Cerebellar nuclear complex (tissue), 1 donor: ENCODE data around the gene SWAP70.
"Not testable (repeated sequence)": the region's sequence is repeated elsewhere in the genome, so short reads cannot be mapped to it uniquely, and the experiment has no call there.

Experiments
- DNase-seq, 2 experiments: peaks; one replicate each; lab custom pipeline; 2025; lab: John Stamatoyannopoulos, UW

The SWAP70 gene

DNA sequence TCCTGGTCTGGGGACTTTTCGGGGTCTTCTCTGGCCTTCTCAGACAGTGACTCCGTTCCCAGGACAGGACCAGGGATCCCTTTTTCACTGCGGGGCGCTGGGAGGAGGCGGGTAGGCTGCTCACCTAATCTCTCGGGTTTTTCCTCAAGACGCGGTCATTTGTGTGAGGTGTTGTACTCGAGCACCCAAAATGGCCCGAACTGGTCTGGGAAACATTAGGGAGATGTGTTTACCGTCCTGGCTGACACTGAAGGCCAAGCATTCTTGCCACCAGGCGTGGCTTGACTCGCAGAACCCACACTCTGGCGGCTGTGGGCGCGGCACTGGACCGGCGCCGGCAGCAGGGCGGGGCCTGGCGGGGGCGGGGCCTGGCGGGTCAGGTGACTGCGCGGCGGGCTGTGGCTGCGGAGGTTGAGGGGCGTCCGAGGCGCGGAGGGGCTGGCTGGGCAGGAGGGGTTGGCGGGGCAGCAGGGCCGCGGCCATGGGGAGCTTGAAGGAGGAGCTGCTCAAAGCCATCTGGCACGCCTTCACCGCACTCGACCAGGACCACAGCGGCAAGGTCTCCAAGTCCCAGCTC, at the start of gene SWAP70:
Gene SWAP70 (plus strand): TSS at position 379 of the 577 bp plus-strand sequence. CDS start 103 bp downstream, at position 482.
- DNase-seq: no peak

DNA sequence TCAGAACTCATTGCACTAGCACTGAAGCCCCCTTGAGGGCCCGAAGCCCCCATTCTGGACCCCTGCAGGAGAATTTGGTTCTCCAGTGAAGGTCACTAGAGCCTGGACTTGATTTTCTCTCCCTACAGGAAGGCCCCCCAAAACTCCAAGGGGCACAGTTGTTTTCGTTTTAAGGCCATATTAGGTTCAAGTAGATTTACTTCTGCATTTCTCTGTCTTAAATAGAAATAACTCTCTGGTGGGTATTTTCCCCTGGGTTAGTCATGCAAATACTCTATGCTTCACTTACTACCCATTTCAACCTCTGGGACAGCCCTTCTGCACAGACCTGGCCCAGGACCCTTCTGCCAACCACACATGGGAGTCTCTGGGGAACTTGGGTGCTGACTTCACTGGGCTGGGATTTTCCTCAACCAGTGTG, 48.8 kb upstream of the SWAP70 start:
- DNase-seq: no peak

DNA sequence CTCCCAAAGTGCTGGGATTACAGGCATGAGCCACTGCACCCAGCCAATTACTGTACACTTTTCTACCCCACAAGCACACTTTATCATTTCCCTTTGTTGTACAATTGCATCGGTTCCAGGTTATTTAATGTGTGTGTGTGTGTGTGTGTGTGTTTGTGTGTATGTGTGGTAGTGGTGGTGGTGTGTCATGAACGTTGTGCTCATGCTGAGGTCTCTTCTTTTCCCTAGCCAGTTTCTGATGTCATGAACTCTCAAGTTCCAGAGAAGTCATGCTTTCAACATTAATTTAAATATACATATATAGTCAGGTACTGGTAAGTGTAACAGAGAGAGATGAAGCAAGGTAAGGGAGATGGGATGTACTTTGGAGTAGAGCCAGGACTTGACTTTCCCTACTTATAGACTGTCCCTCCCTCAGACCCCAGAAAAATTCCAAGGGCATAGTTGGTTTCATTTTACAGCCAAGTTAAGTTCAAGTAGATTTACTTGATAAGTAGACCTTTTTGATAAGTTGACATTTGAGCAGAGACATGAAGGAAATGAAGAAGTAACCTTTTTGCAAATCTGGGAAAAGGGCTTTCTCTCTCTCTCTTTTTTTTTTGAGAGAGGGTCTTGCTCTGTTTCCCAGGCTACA, 47.7 kb upstream of the SWAP70 start:
- DNase-seq: no peak

DNA sequence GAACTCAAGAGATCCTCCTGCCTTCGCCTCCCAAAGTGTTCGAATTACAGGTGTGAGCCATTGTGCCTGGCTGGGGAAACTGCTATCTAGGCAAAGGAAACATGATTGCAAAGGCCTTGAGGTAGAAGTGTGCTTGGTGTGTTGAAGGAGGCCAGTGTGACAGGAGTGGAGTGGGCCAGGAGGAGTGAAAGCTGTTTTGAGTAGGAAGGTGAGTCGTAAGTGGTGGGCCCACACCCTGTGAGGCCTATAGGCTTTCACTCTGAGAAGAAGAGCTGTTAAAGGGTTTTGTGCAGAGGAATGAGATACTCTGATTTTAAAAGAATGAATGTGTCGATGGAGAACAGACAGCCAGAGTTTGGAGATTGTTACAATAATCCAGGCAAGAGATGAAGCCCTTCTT, 47.0 kb upstream of the SWAP70 start:
- no peak for DNase-seq

DNA sequence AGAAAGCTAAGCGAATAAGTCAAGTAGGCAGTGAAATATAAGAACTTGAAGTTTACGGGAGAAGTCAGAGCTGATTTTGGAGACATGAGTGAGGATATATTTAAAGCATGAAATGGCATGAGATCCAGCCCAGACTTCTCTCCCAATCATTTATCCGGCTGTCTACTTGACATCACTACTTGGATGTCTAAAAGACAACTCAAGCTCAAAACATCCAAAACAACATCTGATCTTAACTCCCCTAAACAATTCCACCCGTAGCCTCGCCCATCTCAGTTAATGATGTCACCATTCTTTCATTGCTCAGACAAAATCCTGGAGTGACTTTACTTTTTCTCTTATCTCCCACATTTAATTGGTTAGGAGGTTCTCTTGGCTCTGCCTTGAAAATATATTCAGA, 45.9 kb upstream of the SWAP70 start:
- DNase-seq: no peak

DNA sequence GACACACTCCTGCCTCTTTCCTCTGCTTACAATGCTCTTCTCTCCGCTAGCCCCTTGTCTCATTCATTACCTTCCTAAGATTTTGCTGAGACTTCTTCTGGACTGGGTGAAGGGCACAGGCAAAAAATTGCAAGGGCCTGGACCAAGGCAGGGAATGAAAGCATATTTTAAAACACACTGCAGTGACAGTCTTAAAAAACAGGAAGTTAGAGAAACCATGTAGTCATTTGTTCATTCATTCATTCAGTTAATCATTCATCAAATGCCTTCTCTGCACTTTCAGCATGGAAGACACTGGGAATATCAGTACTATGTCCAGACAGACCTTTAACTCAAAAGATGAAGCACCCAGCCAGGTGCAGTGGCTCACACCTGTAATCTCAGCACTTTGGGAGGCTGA, 44.9 kb upstream of the SWAP70 start:
- DNase-seq: no peak

DNA sequence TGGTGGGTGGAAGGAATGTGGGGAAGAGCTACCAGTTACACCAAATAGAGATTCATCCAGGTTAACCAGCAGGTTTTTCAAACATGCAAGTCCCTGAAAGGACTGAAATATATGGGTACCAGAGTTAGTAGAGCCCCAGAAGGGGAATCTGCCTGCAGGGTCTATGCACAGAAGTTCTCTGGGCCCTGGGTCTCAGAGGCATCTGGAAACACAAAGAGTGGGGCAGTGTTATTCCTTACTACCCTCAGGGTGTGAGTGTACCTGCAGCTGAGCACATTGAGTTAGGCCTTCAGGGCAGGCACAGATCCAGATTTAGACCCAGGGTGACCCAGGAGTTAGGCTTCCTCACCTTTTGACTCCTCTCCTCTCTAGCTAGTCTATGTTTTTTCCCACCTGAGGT, 43.9 kb upstream of the SWAP70 start:
- no peak for DNase-seq

DNA sequence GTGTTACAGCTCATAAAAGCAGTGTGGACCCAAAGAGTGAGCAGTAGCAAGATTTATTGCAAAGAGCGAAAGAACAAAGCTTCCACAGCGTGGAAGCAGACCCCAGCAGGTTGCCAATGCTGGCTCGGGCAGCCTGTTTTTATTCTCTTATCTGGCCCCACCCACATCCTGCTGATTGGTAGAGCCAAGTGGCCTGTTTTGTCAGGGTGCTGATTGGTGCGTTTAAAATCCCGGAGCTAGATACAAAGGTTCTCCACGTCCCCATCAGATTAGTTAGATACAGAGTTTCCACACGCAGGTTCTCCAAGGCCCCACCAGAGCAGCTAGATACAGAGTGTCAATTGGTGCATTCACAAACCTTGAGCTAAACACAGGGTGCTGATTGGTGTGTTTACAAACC, 41.5 kb upstream of the SWAP70 start:
- not testable (repeated sequence) for DNase-seq

DNA sequence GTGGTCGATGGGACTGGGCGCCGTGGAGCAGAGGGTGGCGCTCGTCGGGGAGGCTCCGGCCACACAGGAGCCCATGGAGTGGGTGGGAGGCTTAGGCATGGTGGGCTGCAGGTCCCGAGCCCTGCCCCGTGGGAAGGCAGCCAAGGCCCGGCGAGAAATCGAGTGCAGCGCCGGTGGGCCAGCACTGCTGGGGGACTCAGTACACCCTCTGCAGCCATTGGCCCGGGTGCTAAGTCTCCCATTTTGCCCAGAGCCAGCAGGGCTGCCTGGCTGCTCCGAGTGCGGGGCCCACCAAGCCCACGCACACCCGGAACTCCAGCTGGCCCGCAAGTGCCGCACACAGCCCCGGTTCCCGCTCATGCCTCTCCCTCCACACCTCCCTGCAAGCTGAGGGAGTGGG, 40.8 kb upstream of the SWAP70 start:
- not testable (repeated sequence) for DNase-seq

DNA sequence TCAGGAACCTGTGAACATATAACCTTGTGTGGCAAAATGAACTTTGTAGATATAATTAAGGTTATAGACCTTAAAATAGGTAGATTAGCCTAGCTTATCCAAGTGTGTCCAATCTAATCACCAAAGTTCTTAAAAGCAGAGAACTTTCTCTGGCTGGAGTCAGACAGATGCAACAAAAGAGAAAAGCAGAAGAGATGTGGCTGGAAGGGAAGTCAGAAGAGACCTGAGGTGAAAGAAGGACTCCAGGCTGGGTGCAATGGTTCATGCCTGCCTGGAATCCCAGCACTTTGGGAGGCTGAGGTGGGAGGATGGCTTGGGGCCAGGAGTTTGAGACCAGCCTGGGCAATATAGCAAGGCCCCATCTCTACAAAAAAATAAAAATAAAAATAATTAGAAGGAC, 39.4 kb upstream of the SWAP70 start:
- DNase-seq: no peak

DNA sequence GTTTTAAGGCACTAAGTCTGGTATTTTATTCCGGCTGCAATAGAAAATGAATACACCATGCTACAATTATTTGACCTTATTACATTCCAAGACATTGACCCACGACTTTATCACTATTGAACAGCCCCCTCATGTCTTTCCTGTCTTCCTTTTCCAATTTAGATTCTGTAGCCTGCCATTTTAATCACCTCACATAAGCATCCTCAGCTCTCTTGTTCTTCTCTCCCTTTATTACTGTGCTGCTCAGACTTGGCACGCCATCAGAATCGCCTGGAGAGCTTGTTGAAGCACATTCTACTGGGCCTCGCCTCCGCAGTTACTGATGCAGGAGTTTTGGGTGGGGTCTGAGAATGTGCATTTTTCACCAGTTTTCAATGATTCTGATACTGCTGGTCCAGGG, 38.7 kb upstream of the SWAP70 start:
- no peak for DNase-seq

DNA sequence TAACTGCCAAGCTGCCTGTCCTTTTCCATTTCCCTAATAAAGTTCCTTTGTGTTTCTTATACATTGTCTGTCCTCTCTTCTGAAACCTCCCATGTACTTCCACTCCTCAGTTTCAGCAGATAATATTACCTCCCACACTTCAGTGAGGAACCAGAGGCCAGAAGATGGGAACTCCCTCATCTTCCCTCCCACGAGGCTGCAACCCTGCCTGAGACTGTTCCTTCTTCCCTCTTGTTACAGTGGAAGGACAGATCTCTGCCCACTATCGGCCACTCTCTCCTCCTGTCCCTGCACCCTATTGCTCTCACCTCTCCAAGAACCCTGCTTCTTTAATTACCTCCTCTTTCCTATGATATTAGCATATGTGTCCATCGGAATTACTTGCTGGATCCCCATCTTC, 38.1 kb upstream of the SWAP70 start:
- DNase-seq: no peak

DNA sequence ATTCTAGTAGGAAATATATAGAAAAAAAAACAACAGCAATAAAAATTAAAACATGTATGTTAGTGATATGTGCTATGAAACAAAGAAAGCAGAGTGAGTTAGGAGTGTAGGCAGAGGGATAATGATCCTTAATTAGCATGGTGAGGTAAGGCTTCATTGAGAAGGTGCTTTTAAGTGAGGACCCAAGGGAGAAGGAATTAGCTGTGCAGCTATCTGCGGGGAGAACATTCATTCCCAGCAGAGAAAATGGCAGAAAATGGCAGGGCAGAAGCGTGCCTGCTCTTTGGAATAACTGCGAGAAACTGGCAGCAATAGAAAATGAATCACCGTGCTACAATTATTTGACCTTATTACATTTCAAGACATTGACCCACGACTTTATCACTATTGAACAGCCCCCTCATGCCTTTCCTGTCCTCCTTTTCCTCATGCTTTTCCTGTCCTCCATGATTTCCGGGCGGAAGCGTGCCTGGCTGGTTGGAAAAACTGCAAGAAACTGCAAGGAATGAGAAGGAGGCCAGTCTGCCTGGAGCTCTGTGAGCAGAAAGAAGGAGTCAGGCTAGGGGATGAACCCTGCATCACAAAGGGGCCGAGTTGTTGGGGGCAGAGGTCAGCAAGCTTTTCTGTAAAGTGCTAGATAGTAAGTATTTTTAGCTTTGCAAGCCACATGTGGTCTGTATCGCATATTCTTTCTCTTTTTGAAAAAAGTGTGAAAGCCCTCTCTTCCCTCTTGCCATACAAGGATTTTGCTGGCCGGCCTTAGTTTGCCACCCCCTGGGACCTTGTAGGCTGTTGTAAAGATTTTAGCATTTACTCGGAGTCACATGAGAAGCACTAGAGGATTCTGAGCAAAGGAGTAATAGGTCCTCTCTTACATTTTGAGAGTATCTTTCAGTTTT, 37.1 kb upstream of the SWAP70 start:
- DNase-seq: no peak

DNA sequence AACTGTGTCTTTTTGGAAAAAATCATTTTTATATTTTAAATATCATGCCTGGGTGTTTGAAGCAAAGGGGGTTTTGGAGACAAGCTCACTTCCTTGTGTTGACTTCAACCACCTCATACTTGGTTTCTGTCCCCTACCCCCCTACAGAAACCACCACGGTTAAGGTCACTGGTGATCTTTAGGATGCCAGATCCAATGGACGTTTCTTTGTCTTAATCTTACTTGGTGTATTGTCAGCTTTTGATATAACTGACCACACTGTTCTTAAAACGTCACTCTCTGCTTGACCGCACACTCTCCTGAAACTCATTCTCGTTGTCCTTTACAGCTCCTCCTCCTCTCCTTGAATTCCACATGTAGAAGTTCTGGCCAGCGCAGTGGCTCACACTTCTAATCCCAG, 34.8 kb upstream of the SWAP70 start:
- no peak for DNase-seq

DNA sequence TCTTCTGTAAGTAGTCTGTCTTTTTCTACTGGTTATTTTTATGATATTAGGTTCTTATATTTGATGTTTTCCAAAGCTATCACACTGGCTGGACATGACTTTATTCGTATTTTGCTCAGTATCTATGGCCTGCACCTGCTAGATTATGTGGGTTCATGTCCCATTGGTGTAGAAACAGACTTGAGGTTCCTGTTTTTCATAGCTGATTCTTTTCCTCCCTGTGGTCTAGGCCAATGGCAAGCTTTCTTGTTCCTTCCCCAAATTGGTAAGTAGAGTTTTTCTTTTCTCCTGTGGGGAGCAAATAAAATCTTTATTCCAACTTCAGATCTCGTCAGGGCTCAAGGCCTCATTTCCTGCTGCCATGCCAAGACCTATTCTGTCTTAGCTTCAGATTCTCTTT, 30.2 kb upstream of the SWAP70 start:
- DNase-seq: no peak

DNA sequence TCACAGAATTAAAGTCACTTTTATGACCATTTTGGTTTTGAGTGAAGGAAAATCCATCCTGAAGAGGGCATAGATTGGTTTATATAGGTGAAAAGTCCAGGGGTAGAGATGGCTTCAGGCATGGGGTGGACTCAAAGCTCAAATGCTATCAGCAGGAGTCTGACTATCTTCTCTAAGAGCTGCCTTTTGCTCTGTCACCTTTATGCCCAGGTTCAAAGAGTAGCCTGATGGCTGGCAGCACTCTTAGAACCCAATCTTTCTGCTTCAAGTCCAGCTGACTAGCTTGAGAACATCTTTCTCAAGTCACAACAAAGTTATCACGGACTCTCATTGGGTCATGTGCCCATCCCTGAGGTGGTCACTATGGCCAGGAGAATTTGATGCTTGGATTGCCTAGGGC, 27.2 kb upstream of the SWAP70 start:
- no peak for DNase-seq

DNA sequence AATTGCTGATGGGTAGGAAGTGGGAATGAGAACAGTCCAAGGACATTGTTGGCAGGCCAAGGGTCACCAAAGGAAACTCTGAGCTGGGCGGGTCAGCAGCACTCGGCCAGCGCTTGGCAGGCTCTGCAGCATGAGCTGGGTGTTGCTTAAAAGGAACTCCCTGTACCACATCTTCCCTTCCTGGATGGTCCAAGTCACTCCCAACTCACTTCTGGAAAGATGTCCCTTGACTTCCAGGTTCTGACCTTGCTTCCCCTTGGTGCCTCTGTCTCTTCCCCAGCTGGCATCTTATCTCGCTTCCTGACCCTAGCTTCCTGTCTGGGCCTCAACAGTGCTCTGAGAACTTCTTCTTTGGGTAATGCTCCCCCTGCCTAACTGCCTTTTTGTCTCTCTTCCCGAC, 24.8 kb upstream of the SWAP70 start:
- DNase-seq: no peak

DNA sequence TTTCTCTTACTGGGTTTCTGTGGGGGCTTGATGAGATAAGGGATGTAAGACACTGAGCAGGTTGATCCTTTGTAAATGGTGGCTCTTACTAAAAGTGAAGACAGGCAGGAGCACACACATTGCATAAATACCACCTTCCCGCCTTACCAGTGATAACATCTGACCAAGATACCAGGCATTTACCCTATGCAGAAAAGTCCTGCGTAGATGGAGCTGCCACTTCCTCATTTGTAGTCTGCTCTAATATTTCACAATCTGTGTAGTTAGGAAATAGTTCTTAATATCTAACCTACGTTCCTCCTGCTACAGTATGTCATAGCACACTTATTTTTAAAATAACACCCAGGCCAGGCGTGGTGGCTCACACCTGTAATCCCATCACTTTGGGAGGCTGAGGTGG, 23.9 kb upstream of the SWAP70 start:
- DNase-seq: no peak

DNA sequence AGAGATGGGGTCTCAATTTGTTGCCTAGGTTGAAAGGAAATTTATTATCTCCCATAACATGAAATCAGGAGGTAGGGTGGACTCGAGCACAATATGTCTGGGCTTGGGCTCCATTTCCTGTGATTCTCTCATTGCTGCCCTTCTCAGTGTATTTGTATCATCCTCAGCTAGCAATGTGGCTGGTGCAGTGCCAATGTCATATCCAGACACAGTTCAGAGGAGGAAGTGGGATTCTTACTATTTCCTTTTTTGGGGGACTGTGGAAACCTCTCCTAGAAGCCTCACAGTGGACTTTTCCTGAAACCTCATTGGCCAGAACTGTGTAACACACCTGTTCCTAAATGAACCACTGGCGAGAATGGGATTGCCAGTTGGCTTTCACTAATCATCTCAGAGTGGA, 21.0 kb upstream of the SWAP70 start:
- no peak for DNase-seq

DNA sequence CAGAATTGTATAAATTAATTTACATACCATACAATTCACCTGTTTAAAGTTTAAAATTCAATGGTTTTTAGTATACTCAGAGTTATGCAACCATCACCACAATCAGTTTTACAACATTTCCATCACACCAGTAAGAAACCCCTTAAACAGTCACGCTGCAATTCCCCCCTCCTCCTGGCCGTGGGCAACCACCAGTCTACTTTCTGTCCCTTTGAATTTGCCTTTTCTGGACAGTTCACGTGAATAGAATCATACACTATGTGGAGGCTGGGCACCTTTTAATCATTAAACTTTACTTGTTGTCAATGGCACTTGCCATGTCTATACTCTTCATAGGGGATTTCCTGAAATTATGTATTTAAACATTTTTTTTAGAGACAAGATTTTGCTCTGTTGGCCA, 20.1 kb upstream of the SWAP70 start:
- DNase-seq: no peak

DNA sequence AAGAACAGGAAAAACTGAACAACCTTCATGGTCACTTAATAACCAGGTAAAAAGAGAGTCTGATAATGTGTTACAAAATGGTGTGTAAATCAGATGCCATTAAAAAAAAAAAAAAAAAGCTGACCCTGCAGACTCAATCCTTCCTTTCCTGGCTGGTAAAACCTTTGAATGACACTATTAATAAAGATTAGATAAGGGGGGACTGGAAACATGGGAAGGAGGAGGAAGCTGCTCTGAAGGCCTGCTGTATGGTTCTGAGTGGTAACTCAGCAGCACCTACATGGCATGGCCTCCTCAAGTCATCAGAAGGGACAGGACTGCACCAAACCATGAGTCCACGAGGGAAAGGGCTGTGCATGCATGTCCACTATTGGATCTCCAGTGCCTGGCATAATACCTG, 18.0 kb upstream of the SWAP70 start:
- no peak for DNase-seq

DNA sequence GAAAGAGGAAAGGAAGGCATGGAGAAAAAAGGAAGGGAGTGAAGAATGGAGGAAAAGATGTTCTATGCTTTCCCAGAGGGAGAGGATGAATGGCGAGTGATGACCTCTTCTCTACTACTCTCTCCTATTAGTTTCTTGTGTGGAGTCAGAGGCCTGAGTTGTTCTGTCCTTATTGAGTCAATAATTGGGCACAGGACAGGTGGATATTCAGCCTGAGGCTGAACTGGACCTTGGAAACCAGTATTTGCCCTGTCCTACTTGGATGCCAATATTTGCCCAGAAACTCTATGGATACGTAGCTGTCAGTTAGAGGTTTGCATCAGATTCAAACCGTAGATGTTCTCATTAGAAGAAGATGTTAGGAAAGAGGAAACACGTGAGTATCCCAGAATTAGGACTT, 17.6 kb upstream of the SWAP70 start:
- DNase-seq: no peak

DNA sequence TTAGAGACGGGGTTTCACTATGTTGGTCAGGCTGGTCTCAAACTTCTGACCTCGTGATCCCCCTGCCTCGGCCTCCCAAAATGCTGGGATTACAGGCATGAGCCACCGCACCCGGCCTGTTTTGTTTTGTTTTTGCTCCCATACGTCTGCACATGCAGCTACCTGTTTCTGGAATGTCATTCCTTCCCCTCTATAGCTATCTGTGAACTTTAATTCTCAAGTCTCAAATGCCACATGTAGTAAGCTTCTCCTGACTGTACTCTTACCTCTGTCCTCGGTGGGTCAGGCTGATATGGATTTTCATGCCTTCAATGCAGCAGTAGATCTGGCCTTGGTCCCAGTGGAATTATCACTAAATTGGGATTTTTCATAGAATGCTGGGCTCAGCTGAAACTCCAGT, 12.4 kb upstream of the SWAP70 start:
- no peak for DNase-seq
